GM21786 (cell line): Measurements from ENCODE around the gene FAM151A.

Experiments
- ATAC-seq: cut with Tn5 transposase; IDR thresholded peaks from one replicate; pipeline ENCODE4 v1.9.1; 2021; ENCODE audit not compliant: unreplicated experiment

FAM151A gene

GRCh38 chr1:54623216-54624007 lies at the start of gene FAM151A:
Gene FAM151A (minus strand): TSS chr1:54623525. CDS start chr1:54623395, 130 bp downstream.
- no peak for ATAC-seq

DNA sequence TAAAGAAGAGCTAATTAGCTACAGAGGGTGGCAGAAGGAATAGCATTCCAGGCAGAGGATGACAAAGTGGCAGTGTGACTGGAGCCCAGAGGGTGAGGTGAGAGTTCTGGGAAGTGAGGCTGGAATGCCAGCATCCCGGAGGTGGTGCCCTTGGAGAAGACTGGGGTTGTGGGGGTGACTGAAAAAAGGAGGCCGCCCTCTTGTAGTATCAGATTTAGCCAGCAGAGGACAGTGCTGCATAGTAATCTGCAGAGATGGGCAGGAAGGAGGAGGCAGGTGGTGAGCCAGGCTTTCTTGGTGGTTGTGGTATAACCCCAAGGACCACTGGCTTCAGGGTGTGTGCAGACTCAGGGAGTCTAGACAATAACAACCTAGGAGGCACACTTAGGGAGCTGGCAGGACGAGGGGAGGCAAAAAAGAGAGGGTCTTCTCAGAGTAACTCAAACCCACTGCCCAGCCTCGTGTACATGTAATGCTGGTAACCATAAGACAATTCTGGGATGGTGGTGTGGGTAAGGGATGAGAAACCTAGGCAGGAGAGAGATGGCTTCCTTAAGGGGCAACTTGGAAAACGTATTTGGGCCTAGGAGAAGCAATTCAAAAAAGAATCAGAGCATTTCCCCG lies 48.8 kb upstream of the FAM151A start:
- ATAC-seq = no peak

- no peak for ATAC-seq
Observed at GRCh38 chr1:54668567-54668966, 45.2 kb upstream of the FAM151A start.

GRCh38 chr1:54667797-54668196 lies 44.5 kb upstream of the FAM151A start:
- no peak for ATAC-seq

- ATAC-seq = no peak
Observed at GRCh38 chr1:54666333-54666732, 43.0 kb upstream of the FAM151A start.

GRCh38 chr1:54665852-54666251 lies 42.5 kb upstream of the FAM151A start:
- no peak for ATAC-seq

DNA sequence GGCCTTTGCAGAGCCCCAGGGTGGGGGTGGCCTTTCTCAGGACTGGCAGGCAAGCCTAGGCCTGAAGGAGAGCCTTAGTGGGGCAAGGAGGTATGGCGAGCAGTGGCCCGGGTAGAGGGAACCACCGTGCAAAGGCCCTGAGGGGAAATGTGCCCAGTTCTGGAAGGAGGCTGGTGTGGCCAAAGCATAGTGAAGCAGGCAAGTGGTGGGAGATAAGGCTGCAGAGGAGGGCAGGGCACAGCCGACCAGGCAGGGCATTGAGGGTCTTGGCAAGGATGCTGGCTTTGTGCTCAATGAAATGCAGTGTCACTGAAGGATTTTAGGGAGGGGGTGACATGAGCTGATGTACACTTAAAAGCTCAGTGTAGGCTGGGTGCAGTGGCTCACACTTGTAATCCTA lies 41.0 kb upstream of the FAM151A start:
- ATAC-seq = no peak

DNA sequence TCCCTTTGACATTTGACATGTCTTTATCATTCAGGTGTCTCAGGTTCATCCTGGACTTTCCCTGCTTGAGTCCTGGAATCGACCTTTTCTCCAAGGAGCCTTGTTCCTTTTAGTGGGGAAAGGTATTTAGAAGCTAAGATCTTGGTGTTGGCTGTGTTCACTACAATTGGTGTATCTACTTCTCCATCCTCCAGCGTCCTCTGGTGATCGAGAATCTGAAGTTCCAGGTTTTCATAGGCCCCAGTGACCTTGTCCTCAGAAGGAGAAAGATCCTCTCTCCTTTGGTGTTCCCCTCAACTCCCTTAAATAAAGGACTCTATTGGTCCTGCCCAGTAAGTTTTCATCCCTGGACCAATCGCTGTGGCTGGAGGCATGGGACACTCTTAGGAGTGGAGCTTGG lies 40.4 kb upstream of the FAM151A start:
- ATAC-seq = no peak

- no peak for ATAC-seq
Observed at GRCh38 chr1:54658164-54658913, 35.0 kb upstream of the FAM151A start.

DNA sequence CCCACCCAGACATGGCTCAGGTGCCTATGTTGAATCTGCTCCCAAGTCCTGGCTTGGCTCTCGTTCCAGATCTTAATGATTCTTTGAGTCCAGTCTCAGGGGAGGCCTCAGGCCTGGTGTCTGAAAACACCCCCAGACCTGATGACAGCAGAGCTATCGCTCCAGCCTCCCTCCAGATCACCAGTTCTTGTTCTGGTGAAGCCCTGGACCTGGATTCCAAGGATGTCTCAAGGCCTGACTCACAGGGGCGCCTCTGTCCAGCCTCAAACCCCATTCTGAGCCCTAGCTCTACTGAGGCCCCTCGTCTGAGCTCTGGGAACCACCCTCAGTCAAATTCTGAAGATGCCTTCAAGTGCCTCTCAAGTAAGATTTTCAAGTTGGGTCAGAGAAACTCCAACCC lies 29.7 kb upstream of the FAM151A start:
- no peak for ATAC-seq

GRCh38 chr1:54652168-54652567 lies 28.8 kb upstream of the FAM151A start:
- ATAC-seq = no peak

GRCh38 chr1:54651608-54652007 lies 28.3 kb upstream of the FAM151A start:
- ATAC-seq = no peak

- ATAC-seq = no peak
Observed at GRCh38 chr1:54650417-54650816, 27.1 kb upstream of the FAM151A start.

DNA sequence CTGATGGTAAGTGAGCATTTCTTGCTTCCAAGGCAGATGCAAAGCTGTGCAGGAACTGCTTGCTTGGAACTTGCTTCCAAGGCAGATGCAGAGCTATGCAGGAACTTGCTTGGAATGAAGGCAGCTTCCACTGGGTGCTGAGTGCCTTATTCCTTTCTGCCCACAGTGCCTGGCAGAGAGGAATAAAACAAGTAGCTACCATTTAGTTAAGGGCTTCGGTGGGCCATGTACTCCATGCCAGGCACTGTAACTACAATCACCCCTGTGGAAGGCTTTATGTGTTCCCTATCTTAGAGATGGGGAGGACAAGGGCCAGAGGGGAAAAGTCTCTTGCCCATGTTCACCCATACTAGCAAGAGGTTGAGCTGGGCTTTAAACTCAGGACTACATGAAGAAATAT lies 26.6 kb upstream of the FAM151A start:
- ATAC-seq = no peak

DNA sequence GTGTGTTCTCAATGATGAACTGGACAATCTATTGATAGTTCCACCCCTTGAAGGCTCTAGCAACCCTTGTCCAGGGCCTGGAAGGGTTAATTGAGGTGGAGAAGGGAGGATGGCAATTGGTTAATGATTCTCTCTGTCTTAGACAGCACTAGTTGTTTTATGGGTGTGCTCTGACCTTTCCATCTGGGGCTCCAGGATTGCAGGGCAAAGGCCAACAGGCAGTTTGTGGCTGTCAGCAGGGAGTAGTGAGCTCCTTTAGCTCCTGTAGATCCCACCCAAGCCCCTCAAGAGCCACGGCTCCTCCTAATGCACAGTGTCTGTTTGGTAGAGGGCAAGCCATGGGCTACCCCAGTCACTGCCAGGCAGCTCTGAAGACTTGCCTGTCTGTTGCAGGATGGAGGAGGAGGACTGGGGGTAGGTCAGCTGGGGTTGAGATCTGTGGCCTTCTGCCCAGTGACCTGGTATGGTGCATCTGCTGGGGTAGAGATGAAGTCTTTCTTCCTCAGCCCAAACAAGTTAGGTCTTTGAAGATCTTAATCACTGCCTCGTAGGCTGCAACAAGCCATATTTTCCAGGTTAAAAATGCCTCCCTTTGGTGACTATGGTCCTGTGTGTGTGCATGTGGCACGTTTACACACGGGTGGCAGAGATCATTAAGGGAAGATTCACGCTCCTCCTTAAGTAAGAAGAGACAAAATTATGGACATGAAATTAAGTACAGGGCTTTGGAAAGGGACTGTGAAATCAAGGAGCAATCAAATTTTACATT lies 26.0 kb upstream of the FAM151A start:
- ATAC-seq = no peak

DNA sequence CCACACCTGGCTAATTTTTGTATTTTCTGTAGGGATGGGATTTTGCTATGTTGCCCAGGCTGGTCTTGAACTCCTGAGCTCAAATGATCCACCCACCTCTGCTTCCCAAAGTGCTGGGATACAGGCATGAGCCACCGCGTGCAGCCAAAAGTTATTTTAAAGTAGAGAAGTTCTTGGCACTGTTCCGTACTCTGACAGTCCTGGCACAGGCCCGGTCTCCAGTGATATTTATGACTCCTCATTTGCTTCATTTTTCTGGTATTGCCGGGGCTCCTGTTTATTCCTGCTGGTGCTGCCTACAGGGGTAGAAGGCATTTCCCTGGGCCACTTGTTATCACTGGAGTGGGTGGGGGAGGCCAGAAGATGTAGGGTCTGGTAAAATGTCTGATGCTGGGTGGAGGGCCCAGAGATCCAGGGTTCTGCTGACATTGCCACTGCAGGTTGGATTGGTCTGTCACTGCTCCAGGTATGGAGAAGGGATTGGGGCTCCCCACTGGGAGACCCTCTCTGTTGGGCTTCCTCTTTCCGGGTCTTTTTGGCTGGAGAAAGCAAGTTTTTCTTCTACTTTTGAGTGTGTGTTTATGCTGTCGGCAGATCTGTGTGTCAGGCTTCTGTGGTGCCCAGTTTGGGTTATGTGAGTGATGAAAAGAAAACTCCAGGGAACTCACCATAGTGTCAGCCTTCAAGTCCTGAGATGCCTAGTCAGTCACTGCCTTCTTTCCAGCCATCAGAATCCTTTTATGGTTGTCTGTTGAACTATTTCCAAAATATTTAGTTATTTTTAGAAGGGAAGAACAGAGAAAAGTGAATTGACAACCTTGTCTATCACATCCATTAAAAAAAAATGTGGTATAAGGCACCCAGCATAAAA lies 22.7 kb upstream of the FAM151A start:
- no peak for ATAC-seq

GRCh38 chr1:54643736-54644135 lies 20.4 kb upstream of the FAM151A start:
- no peak for ATAC-seq

DNA sequence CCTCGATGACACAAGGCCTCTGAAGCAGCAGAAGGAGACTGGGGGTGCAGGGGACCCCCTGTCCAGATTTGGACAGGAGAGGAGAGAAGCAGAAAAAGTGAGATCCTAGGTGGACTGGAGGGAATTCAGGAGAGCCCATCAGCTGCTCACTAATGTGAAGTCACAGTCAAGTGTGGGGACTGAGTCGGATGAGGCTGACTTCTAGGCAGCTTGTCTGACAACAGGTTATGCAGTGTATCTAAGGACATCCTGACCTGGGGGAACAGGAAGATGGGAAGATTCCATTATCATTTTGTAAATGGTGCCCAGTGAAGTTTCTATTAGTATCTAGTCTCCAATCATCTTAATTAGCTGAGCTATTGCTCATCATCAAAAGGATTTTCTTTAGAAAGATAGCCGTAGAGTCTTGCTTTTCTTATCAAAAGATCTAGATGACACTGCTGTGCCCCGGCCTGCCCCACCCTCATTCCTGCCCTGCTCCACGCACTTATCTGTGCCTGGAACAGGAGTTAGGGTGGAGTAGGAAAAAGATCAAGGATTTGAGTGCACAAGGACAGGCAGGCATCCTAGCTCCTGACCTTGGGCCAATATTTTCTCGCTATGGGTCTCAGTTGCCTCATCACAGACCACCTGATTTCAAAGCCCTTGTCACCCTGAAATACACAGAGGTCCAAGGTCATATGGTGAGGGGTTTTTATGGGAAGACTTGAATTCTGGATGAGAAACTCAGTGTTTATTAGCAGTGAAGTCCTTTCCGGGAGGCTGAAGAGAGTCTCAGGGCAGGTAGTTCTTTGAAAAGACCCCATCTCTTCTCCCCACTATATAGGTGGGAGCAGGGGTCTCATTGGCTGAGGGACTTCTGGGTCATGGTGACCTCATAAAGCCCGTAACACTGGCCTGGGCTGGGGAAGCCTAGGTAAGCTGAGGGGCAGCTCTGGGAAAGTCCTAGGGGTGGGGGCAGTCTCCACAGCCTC lies 17.8 kb upstream of the FAM151A start, which contains the start of gene MROH7:
Gene MROH7, plus strand, starts transcription at position 924 of the 974 bp plus-strand sequence. CDS start 11,141 bp downstream, outside the sequence.
- no peak for ATAC-seq

GRCh38 chr1:54640361-54640760 lies 17.0 kb upstream of the FAM151A start:
- no peak for ATAC-seq
